Fibroblast of gingiva (primary cell): ENCODE results near the gene SRPRB.
A peak's percentile ranks its signal among the peaks of the same experiment; 100 is the strongest.
"Not testable (repeated sequence)": the region's sequence is repeated elsewhere in the genome, so short reads cannot be mapped to it uniquely, and the experiment has no call there.

Experiments used
- DNase-seq: peaks from one replicate; pipeline ENCODE4 v3.0.0-alpha.2; 2011; ENCODE audit warnings: low read depth

SRPRB gene

DNA sequence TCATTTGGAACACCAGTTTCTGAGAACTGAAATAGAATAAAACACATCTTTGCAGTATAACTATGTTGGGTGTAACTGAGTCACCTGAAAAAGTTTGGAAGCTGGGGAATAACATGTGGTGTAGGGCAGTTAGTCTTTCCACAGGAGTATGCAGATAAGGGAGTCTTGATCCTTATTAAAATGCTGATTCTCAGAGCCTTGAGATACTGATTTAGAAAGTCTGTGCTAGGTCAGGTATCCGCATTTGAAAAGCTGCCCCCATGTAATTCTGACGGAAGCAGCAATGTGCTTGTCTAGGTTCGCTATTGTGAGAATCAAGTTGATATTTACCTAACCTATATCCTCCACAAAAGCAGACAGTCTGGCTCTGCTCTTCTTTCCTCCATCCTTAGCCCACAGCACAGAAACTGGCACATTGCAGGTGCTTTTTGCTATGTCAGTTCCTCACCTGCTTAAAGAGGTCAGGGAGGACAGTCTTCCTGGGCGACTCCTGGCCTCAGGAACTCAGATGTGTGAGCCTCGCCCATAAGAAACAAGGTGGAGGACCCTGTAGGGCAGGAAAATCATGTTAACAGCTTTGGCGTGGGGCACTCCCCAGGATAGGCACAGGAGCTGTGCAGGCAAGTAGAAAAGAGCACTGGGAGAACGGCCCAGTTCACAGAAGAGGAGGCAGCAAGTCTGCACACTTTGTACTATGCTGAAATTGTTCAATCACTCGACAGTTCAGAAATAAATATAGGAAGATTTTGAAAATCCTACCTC lies 27.6 kb upstream of the SRPRB start:
- DNase-seq = no peak

DNA sequence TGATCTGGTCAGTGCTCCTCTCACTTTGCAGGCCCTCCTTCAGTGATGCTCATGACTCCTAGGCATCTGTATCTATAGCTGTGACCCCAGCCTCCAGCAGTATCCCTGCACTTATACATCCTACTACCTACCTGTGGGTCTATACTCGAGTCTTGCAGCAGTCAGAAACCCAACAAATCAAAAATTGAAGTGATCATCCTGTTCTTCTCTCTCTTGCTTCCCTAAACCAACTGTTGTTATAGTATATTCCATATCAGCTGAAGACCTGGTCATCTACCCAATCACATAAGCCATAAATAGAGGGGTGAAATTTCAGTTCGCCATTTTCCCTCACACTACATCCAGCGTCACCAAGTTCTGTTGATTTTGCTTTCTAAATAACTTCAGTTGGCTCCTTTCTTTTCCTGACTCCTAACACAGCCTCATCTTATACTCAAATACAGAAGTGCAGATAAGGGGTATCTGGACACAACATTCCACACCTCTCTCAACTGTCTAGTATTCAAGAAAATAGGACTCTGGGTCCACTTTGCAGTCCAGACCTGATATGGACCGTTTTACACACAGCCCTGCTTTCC lies 25.9 kb upstream of the SRPRB start:
- DNase-seq = no peak

DNA sequence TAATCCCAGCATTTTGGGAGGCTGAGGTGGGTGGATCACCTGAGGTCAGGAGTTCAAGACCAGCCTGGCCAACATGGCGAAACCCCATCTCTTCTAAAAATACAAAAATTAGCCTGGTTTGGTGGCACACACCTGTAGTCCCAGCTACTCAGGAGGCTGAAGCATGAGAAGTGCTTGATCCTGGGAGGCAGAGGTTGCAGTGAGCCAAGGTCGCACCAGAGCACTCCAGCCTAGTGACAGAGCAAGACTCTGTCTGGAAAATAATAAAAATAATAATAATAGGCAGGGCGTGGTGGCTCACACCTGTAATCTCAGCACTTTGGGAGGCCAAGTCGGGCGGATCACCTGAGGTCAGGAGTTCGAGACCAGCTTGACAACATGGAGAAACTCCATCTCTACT lies 24.9 kb upstream of the SRPRB start:
- DNase-seq = not testable (repeated sequence)

DNA sequence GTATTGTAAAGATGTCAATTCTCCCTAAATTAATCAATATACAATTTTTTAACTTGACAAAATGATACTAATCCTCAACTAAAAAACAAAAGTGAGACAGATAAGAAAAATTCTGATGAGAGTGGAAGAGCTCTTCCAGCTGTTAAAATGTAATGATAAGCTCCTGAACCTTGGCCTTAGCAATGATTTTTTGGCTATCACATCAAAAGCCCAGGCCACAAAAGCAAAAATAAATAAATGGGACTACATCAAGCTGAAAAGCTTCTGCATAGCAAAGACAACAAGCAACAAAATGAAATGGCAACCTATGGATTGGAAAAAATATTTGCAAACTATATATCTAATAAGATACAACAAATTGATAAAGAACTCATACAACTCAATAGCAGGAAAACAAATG lies 24.0 kb upstream of the SRPRB start:
- DNase-seq = no peak

DNA sequence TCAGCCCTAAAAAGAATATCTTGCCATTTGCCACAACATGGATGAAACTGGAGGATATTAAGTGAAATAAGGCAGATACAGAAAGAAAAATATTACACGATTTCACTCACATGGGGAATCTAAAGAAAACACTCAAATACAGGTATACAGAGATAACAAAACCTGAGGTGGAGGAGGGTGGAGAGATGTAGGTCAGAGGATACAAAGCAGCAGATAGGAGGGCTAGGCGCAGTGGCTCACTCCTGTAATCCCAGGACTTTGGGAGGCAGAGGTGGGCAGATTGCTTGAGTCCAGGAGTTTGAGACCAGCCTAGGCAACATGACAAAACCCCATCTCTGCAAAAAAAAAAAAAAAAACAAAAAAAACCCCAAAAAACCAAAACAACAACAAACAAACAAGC lies 23.2 kb upstream of the SRPRB start:
- no peak for DNase-seq

- DNase-seq = no peak
Observed at GRCh38 chr3:133783762-133784161, 21.9 kb upstream of the SRPRB start.

- DNase-seq = no peak
Observed at GRCh38 chr3:133788024-133788423, 17.6 kb upstream of the SRPRB start.

GRCh38 chr3:133792171-133792763 lies 13.3 kb upstream of the SRPRB start:
- no peak for DNase-seq

DNA sequence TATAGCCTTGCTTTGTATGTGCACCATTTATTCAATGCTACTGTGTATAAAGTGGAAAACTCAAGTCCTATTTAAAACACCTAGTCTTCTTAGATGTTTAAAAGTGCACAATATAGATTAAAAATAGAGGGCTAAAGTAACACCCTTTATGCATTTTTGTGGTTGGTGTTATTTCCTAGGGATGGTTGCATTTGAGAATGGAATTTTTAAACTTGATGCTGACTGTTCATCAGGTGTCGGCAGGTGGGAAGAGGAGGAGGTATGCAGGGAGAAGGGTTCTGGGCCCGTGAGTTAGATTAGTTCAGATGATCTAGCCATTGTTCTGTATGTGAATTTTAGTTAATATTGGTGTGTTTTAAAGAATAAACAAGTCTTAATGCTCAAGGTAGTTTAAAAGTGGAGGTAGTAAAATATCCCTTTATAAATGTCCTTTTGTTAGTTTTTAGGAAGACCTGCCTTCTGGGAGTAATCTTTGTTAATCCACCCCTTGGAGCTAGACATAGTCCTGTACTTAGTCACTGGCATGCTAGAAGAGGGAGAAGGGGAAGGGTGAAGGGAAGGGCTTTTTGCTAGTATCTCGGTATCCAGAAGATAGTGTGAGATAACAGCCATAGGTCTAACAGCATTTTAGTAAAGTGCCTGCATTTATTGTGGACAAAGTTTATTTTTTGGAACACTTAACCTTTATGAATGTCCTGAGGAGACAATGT lies 8.1 kb upstream of the SRPRB start:
- DNase-seq = no peak

- no peak for DNase-seq
Observed at GRCh38 chr3:133799794-133800585, 5.6 kb upstream of the SRPRB start.

DNA sequence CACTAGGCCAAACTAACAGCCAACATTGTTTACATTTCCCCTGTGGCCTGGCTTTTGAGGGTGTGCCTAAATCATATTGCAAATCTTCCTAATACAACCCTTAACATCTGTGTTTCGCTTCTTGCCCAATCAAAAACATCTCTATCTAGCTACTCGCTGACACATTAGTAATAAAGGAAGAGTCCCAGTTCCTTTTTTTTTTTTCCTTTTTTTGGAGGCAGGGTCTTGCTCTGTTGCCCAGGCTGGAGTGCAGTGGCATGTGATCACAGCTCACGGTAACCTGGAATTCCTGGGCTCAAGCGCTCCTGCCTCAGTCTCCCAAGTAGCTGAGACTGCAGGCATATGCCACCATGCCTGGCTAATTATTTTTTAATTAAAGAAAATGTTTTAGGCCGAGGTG lies 2.1 kb upstream of the SRPRB start:
- no peak for DNase-seq

DNA sequence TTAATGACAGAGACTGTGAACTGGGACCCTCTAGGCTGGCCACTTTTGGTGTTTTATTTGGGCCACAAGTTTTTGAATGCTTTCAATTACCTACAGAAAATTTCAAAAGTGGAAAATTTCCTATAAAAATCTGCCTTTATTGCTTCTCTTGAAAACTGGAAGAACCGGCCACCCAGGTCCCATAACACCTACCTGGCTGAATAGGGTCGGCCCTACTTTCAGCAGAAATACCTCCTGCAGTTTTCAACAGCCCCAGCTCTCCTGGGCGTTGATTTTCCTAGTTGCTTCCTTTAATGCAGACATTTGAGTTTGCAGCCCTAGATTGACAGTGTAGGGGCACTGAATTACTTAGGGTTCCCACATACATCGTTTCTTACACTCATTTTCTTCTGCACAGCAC lies 719 bp upstream of the SRPRB start:
- no peak for DNase-seq

DNA sequence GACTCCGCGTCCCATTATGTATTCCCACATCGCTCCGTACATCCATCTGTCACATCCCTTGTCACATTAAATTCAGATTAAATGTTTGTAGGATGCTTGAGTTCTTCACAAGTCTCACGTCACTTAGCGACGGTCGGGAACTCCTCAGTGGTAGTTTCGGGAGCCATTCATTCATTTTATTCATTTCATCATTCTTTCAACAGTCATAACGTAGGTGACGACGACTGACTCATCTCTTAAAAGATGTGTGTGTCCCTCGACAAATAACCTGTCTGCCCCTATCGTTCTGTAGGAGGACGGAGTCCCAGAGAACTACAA lies 272 bp upstream of the SRPRB start:
- no peak for DNase-seq

DNA sequence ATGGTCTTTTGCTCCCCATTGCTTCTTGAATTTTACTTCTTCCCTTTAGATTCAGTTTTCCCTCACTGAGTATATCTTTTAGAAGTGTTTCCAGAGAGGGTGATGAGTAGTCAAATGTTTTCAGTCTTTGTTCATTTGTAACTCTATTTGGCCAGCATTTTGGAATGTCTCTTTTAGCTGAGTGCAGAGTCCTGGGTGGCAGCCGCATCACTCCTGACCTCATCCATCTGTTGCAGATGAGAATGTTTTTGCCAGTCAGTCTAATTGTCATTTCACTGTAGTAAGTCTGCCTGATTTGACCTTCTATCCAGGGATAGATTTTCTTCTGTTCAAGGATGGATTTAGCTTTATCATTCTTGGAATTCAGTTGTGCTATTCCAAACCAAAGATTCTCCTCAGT lies 7.3 kb downstream of the SRPRB start:
- DNase-seq = peak; percentile 21

- no peak for DNase-seq
Observed at GRCh38 chr3:133815386-133815785, 9.8 kb downstream of the SRPRB start.

GRCh38 chr3:133820129-133820528 lies 14.5 kb downstream of the SRPRB start:
- no peak for DNase-seq

DNA sequence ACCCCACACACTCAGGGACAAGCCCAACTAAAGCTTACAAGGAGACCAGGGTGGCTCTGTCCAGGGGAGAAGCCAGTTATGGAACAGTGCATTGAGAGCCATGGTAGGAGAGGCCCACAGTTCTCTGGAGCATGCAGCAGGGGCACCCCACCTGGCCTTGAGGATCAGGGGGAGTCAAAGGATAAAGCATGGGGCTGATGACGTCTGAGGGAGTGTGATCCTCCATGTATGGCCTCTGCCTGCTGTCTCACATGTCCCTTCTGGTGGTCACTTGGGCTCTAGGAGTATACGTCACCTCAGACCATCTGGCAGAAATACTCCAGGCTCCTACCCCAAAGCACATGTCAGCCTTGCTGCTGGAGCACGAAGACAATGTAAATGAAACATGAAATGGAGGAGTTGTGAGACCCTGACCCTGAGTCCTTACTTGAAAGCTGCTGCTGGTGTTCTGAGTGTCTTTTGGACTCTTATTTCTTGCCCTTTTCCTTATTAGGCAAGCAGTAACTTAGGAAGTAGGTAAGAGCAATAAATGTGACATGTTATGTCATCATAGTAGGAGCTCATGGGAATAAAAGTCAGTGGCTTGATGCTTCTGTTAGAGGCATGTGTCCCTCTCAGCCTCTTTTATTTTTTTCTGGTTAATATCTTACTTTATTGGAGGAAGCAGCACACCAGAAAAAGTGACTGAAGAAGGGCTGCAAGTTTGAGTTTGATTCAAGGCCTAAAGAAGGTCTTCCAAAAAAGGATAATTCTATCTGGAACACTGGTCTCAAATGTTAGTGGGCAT lies 15.5 kb downstream of the SRPRB start:
- DNase-seq = no peak

DNA sequence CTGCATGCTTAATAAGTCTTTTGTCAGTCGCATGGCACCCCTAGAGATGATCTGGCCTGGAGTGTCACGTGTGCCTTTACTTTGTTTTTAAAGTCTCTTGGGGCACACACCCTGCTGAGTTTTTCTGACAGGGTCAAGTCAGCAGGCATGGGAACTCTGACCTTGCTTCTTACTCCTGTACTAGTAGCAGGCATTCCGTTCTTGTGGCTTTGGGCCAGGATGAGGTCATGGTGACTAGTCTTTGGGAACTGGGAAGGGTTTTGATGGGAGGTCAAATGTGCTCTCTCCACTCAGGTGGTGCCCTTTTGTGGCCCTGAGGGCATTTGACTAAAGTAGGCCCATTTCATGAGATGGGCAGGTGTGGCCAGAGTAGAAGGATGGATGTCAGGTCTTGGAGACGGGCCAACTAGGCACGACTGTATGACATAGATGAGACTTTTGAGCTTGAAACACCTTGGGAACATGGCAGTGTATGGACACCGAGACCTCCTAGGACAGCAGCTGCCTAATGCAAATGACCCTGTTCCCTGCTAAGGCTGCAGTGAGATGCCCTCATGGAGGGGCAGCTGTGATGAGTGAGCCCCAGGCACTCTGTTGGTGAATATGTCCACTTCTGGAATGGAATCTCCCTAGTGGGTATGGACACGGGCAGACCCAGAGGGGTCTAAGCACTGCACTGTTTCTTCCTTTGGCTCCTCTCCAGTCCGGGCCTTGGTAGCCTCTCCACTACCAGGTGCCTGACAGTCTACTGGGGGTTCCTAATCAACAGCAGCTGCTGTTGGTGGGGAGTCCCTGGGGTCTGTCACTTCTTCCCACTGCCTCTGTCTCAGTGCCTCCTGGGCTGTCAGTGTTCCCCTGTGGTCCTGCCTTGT lies 16.4 kb downstream of the SRPRB start:
- DNase-seq = peak; percentile 46

DNA sequence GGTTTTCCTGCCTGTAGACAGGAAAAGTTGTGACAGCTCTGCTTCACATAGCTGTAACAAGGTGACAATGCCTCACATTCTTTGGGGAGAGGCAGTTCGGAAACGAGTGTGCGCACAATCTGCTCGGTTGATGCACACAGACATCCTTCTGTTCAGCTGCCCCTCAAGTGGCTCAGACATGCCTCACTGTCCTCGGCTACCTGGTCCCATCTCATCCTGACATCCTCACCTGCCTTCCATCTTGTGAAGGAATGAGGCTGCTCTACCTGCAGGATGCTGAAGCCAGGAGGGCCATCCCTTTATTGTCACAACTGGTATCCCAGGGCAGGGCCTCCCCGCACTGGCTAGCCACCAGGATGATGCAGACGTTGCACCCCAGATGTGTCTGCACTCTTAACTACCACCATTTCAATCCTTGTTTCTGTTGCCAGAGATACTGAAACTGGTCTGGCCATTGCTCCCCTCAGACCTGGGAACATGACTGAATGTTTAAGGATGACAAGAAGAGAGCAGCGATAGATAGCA lies 19.4 kb downstream of the SRPRB start:
- DNase-seq = no peak

DNA sequence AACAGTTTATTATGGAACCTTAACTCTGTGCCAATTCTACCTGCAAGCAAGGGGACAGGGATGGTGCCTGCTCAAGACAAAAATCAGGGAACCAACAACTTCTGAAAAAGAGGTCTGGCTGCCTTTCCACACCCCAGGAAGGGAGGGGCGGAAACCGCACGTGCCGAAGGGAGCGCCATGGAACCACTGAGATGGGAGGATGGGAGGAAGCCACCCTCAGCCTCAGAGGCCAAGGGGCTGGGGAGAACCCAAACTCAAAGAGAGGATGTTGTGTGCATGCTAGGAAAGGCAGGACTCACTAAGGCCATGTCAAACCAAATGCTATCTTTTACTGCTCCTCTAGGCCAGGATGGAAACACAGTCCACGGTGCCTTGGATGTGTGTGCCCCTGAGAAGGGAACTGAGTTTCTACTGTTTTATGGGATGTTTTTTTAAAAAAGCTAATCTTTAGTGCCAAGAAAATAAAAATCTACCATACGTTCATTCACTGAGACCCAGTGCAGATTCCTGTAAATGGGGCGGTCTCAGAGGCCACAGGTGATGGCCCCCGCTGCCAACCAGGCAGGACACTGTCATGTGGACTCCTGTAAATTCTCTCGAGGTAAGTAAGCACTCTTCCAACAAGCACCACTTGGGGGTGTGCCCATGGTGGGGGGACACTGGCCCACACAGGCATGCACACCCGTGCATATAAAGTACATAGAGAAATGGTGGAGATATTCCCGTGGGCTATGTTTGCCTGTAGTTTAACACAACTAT lies 20.5 kb downstream of the SRPRB start:
- no peak for DNase-seq
